HT1080 (cell line): ENCODE data around the gene CDC42BPA. TPM values are rescaled to one million over a fixed set of nuclear protein-coding genes. Genes with fewer than 3 reads are reported as not detected.
"Not testable (repeated sequence)": the region's sequence is repeated elsewhere in the genome, so short reads cannot be mapped to it uniquely, and the experiment has no call there.

Source experiments
- DNase-seq: peaks from one replicate; pipeline ENCODE4 v3.0.0-alpha.2; 2015; ENCODE audit warnings: low read depth
- total RNA-seq: library from RNA; depleted of rRNA; stranded (reverse); fragments of >200 nt; shearing (Covaris generic); gene quantifications from 2 replicates; pipeline ENCODE4 v1.2.3, GENCODE V29; 2014

Gene CDC42BPA
- total RNA-seq, 1 experiment from 2014 or later = 14.2 TPM

GRCh38 chr1:227265891-227266290 is 52.4 kb downstream of the CDC42BPA start:
- no peak for DNase-seq

GRCh38 chr1:227263869-227264268 is 54.4 kb downstream of the CDC42BPA start:
- no peak for DNase-seq

DNA sequence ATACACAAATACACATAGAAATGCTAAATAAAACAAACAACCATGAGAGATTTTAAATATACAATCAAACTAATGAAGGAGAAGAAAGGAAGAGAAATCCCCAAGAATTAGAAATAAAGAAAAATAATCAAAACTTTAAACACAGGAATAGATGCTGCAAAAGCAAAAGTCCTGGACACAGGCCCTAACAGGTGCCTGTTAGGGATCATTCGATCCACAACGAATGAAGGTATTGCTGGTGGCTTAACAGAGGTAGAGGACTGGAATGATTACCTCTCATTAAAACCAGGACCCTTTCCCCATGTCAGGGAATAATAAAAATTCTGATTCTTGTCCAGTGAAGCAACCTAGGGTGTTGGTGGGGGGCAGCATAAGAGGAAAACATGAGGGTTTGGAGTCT is 56.8 kb downstream of the CDC42BPA start:
- no peak for DNase-seq

DNA sequence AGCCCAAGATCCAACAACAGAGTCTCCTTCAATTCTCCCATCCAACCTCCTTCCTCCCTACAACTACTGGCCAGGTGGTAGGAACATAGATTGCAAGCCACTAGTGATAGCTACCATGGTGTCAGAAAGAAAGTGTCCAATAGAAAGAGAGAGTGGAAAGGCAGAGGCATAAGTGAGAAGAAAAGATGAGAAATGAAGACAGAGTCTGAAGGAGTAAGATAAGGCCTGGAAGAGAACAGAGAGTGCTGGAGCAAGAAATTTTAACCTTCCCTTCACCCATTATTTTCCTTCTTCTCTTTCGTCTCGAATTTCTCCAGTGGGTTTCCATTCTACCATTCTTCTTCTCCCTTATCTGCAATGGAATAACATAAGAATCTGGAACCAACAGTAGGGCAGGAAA is 57.9 kb downstream of the CDC42BPA start:
- no peak for DNase-seq

- no peak for DNase-seq
These were observed 60.3 kb downstream of the CDC42BPA start for GRCh38 chr1:227257964-227258363.

GRCh38 chr1:227255086-227255732 is 63.1 kb downstream of the CDC42BPA start:
- DNase-seq = no peak

- no peak for DNase-seq
These were observed 65.2 kb downstream of the CDC42BPA start for GRCh38 chr1:227253065-227253464.

- DNase-seq = no peak
These were observed 72.5 kb downstream of the CDC42BPA start for GRCh38 chr1:227245613-227246320.

GRCh38 chr1:227244339-227245118 is 73.8 kb downstream of the CDC42BPA start:
- DNase-seq = no peak

GRCh38 chr1:227242811-227243682 is 75.2 kb downstream of the CDC42BPA start:
- DNase-seq = no peak

- no peak for DNase-seq
These were observed 77.3 kb downstream of the CDC42BPA start for GRCh38 chr1:227240983-227241382.

DNA sequence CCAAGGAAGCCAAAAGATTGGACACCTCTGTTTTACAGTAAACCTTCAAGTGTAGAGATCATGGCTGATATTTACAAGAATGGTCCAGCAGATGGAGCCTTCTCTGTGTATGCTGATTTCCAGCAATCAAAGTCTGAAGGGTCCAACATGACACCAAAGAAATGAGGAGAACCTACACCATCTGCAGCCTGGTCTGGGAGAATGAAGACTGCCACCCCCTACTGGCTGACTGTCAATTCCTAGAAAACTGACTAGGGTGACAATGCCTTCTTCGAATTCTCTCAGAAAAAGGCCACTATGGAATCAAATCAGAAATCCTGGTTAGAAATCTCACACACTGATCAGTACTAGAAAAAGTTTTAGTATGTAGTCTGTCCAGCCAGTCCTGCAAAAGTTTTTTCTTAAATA is 83.3 kb downstream of the CDC42BPA start:
- peak; percentile 64 for DNase-seq

- not testable (repeated sequence) for DNase-seq
These were observed 87.2 kb downstream of the CDC42BPA start for GRCh38 chr1:227231128-227231527.

DNA sequence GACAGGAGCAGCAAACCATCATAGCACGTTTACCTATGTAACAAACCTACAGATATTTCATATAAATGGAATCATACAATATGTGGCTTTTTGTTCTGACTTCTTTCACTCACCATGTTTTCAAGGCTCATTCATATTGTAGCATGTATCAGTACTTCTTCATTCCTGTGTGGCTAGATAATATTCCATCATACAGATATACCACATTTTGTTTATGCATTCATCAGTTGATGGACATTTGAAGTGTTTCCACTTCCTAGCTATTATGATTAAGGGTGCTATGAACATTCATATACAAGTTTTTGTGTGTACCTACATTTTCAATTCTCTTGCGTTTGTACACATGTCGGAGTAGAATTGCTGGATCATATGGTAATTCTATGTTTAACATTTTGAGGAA is 90.1 kb downstream of the CDC42BPA start:
- DNase-seq = no peak

DNA sequence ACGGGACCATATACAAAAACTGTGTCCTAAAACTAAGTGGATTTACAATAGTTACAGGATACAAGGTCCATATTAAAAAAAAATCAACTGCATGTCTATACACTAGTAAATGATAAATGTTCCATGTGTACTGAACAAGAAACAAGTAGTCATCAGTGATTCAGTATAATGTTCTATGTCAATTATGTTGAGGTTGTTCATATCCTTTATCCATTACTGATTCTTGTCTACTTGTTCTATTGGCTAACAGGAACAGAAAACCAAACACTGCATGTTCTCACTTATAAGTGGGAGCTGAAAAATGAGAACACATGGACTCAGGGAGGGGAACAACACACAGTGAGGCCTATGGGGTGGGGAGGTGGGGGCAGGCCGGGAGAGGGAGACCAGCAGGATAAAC is 90.5 kb downstream of the CDC42BPA start:
- DNase-seq = no peak

GRCh38 chr1:227225715-227226346 is 92.5 kb downstream of the CDC42BPA start:
- DNase-seq = peak; percentile 89

- DNase-seq = no peak
These were observed 95.0 kb downstream of the CDC42BPA start for GRCh38 chr1:227223171-227223806.

DNA sequence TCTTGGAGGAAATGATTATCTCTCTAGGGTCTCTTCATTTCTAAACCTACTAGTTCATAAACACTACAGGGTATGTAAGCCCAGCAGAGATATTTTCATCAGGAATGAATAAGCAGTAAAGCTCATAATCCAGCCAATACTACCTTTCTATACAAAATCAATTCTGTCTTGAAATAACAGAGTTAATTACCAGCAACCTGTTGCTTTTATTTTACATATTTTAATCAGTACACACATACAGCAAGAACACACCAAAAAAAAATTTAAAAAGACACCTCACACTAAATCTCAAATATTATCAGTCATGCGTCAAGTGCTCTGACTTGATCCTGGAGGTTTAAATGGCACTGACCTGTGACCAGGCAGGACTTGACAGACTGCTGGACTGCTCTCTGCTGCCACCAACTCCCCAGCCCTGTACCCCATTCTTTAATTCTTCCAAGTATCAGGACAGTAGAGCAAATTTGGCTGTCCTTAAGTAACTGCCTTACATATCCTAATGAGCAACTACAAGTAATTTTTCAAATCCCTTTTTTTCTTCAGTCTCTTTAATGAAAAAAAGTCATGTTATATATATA is 98.5 kb downstream of the CDC42BPA start:
- DNase-seq = no peak

DNA sequence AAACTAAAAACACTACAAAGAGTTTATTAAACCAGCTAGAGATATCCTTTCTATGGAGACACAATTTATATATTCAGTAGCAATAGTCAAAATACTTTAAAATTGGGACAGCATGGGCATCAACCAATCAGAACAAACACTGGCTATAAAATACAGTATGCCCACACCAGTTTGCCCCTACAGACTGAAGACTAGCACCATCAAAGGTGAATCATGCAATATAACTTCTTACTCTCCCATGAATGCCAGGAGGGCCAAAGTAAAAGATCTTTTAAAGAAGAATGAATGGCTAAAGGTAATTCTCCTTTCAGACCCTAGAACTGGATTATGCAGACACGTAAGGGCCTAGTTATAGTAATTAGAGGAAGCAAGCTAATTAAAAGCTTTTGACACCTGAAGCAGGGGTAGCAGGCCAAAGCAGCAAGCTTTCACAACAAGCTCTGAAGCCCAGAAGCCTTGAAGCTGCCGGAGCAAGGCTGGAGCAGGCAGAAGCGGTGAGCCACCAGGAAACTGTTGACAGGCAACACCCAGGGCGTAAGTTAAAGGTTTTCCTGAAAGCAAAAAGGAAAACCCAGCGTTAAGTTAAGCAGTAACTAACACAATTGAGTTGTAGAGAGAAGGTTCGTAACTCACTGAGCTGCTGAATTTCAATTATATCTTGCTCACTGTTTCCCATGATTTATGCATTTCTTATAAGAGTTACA is 99.3 kb downstream of the CDC42BPA start:
- no peak for DNase-seq
